HCT116 (cell line): Measurements from ENCODE around the gene CAMSAP3. TPM values are rescaled to one million over a fixed set of nuclear protein-coding genes. Genes with fewer than 3 reads are reported as not detected.

Source experiments
- ATAC-seq: fragments of 200-7000 bp; cut with Tn5 transposase; 2 replicates; pipeline ENCODE4 v1.9.1; 2020; ENCODE audit warnings: mild to moderate bottlenecking, moderate library complexity
- BruUV-seq: library from RNA; stranded (reverse); fragments of 400-500 nt; replicated peaks from 2 replicates; lab custom pipeline; 2021; lab: Mats Ljungman, UMichigan
- CTCF ChIA-PET: fragments of 300-600 bp; sonication (Branson Sonifier 250); formaldehyde crosslinking; loops from one replicate; lab custom pipeline; 2021; ENCODE audit warnings: antibody characterized with exemption; lab: Charles Lee
- POLR2A ChIA-PET: fragments of 300-600, 350-600 bp; sonication (Branson Sonifier 250); formaldehyde crosslinking; loops from one replicate; lab custom pipeline; 2021; ENCODE audit warnings: antibody characterized with exemption; lab: Charles Lee
- RAD21 ChIA-PET, 2 experiments: fragments of 300-600 bp; sonication (Branson Sonifier 250); formaldehyde crosslinking; loops; one replicate each; lab custom pipeline; 2023; ENCODE audit warnings: low total read pairs in 2 of 2; ENCODE audit not compliant: uncharacterized antibody in 2 of 2, unreplicated experiment in 2 of 2, low non-redundant PET in 1 of 2; lab: Charles Lee
- DNase-seq: peaks from one replicate; pipeline ENCODE4 v3.0.0-alpha.2; 2010; ENCODE audit warnings: low read depth, low spot score
- H2AFZ ChIP-seq: fragments of 200-600 bp; shearing (Covaris generic), sonication (generic); 2 replicates; pipeline ENCODE4 v1.6.1; 2017; ENCODE audit warnings: low read depth, mixed run types, mixed read lengths, antibody characterized with exemption, low read length; ENCODE audit not compliant: poor library complexity, severe bottlenecking
- H3K27ac ChIP-seq: 2 replicates; pipeline ENCODE4 v1.5.1; 2012; ENCODE audit warnings: low read depth, low read length
- H3K27me3 ChIP-seq: fragments of 200-600 bp; sonication (generic); 2 replicates; pipeline ENCODE4 v1.6.1; 2016; ENCODE audit warnings: mixed run types, low read length, mixed read lengths; ENCODE audit not compliant: insufficient read depth
- H3K36me3 ChIP-seq, 2 experiments: fragments of 200-500 bp in 1 of 2; fragments of 200-600 bp in 1 of 2; sonication (Bioruptor generic) in 1 of 2; sonication (generic) in 1 of 2; 2 replicates each; pipeline versions ENCODE4 v1.5.1 to v1.6.1; 2014 to 2016; ENCODE audit warnings: low read length in 2 of 2, inconsistent platforms in 1 of 2, mixed read lengths in 1 of 2, mixed run types in 1 of 2; ENCODE audit not compliant: insufficient read depth in 2 of 2, control insufficient read depth in 1 of 2
- H3K4me1 ChIP-seq, 2 experiments: fragments of 200-600 bp in 1 of 2; sonication (generic) in 1 of 2; 2 replicates each; pipeline versions ENCODE4 v1.5.1 to v1.6.1; 2012 to 2017; ENCODE audit warnings: low read length in 2 of 2, inconsistent platforms in 1 of 2, mild to moderate bottlenecking in 1 of 2, mixed read lengths in 1 of 2, mixed run types in 1 of 2, moderate library complexity in 1 of 2; ENCODE audit not compliant: insufficient read depth in 2 of 2, control insufficient read depth in 1 of 2
- H3K4me2 ChIP-seq: fragments of 200-600 bp; sonication (generic); 2 replicates; pipeline ENCODE4 v1.6.1; 2017; ENCODE audit warnings: mixed run types, low read length, mixed read lengths
- H3K4me3 ChIP-seq, 2 experiments: fragments of 200-600 bp in 1 of 2; sonication (generic) in 1 of 2; replicated peaks in 1 of 2; 2 replicates each; pipeline ENCODE4 v1.5.1; 2011 to 2016; ENCODE audit warnings: low read length in 2 of 2, control low read depth in 1 of 2, low read depth in 1 of 2, mild to moderate bottlenecking in 1 of 2, mixed read lengths in 1 of 2, mixed run types in 1 of 2
- H3K79me2 ChIP-seq: fragments of 200-600 bp; sonication (generic); 2 replicates; pipeline ENCODE4 v1.6.1; 2017; ENCODE audit warnings: mild to moderate bottlenecking, mixed run types, low read length, moderate library complexity, mixed read lengths; ENCODE audit not compliant: insufficient read depth
- H3K9ac ChIP-seq: fragments of 200-600 bp; sonication (generic); 2 replicates; pipeline ENCODE4 v1.6.1; 2016; ENCODE audit warnings: low read length, mixed read lengths
- H3K9me2 ChIP-seq: fragments of 200-600 bp; sonication (generic), shearing (Covaris generic); 2 replicates; pipeline ENCODE4 v1.6.1; 2017; ENCODE audit warnings: mixed run types, mild to moderate bottlenecking, moderate library complexity; ENCODE audit not compliant: insufficient read depth
- H3K9me3 ChIP-seq, 2 experiments: fragments of 200-500 bp in 1 of 2; fragments of 200-600 bp in 1 of 2; sonication (Bioruptor generic) in 1 of 2; sonication (generic) in 1 of 2; 2 replicates each; pipeline ENCODE4 v1.6.1; 2014 to 2017; ENCODE audit warnings: low read length in 2 of 2, mixed read lengths in 2 of 2, inconsistent platforms in 1 of 2, low read depth in 1 of 2, mild to moderate bottlenecking in 1 of 2, mixed run types in 1 of 2, moderate library complexity in 1 of 2; ENCODE audit not compliant: control insufficient read depth in 1 of 2, insufficient read depth in 1 of 2
- H4K20me1 ChIP-seq: fragments of 200-600 bp; sonication (generic), shearing (Covaris generic); 2 replicates; pipeline ENCODE4 v1.6.1; 2017; ENCODE audit warnings: mixed run types, mild to moderate bottlenecking, moderate library complexity; ENCODE audit not compliant: insufficient read depth
- CEBPB ChIP-seq: IDR thresholded peaks from 2 replicates; pipeline ENCODE4 v1.6.1; 2012; ENCODE audit warnings: low read depth
- EGR1 ChIP-seq: IDR thresholded peaks from 2 replicates; pipeline ENCODE4 v1.6.1; 2012; ENCODE audit warnings: low read depth
- ELF1 ChIP-seq: IDR thresholded peaks from 2 replicates; pipeline ENCODE4 v1.6.1; 2012; ENCODE audit warnings: low read depth, borderline replicate concordance
- FOSL1 ChIP-seq: IDR thresholded peaks from 2 replicates; pipeline ENCODE4 v1.6.1; 2012; ENCODE audit warnings: low read depth
- JUND ChIP-seq: IDR thresholded peaks from 2 replicates; pipeline ENCODE4 v1.6.1; 2012
- POLR2A ChIP-seq: IDR thresholded peaks from 2 replicates; pipeline ENCODE4 v1.7.0; 2011; ENCODE audit warnings: borderline replicate concordance; ENCODE audit not compliant: insufficient read depth, insufficient read length; ENCODE audit errors: extremely low read depth
- SRF ChIP-seq: IDR thresholded peaks from 2 replicates; pipeline ENCODE4 v1.6.1; 2012; ENCODE audit warnings: low read depth
- TCF7L2 ChIP-seq: IDR thresholded peaks from 2 replicates; pipeline ENCODE4 v1.7.0; 2011; ENCODE audit warnings: borderline replicate concordance, inconsistent platforms; ENCODE audit not compliant: insufficient read depth, insufficient read length; ENCODE audit errors: extremely low read depth
- ZNF274 ChIP-seq: fragments of 200-500 bp; sonication (Bioruptor generic); IDR thresholded peaks from 2 replicates; pipeline ENCODE4 v1.6.1; 2014; ENCODE audit warnings: mild to moderate bottlenecking, low read depth, low read length, inconsistent platforms
- intact Hi-C: fragments of 100-400 bp; cut with micrococcal nuclease; formaldehyde crosslinking; loops from 2 replicates; pipeline ENCODE4 v1.10.0; 2022
- total RNA-seq: library from RNA; stranded (reverse); gene quantifications from one replicate; pipeline ENCODE4 v1.2.1, GENCODE V29; 2021; ENCODE audit not compliant: unreplicated experiment
- TF ChIP-seq, protein P1 (sequence below): IDR thresholded peaks from 2 replicates; pipeline ENCODE4 v1.6.1; 2012; ENCODE audit warnings: low read depth
- TF ChIP-seq, protein P2 (sequence below), 3 experiments: fragments of 200-600 bp in 1 of 3; sonication (generic) in 1 of 3; IDR thresholded peaks in 2 of 3; conservative IDR thresholded peaks in 1 of 3; 2 replicates each; pipeline ENCODE4 v1.5.1; 2012 to 2017; ENCODE audit warnings: low read depth in 2 of 3, low read length in 2 of 3, antibody characterized with exemption in 1 of 3, borderline replicate concordance in 1 of 3, control low read depth in 1 of 3, mild to moderate bottlenecking in 1 of 3, mixed read lengths in 1 of 3, mixed run types in 1 of 3, moderate library complexity in 1 of 3; ENCODE audit not compliant: insufficient read depth in 1 of 3
- TF ChIP-seq, protein P3 (sequence below): IDR thresholded peaks from 2 replicates; pipeline ENCODE4 v1.6.1; 2012
- TF ChIP-seq, protein P4 (sequence below): IDR thresholded peaks from 2 replicates; pipeline ENCODE4 v1.6.1; 2011; ENCODE audit warnings: mild to moderate bottlenecking, low read length, moderate library complexity; ENCODE audit not compliant: insufficient replicate concordance; ENCODE audit errors: extremely low read depth

Gene CAMSAP3
- total RNA-seq, 1 experiment from 2014 or later: 24.0 TPM

DNA sequence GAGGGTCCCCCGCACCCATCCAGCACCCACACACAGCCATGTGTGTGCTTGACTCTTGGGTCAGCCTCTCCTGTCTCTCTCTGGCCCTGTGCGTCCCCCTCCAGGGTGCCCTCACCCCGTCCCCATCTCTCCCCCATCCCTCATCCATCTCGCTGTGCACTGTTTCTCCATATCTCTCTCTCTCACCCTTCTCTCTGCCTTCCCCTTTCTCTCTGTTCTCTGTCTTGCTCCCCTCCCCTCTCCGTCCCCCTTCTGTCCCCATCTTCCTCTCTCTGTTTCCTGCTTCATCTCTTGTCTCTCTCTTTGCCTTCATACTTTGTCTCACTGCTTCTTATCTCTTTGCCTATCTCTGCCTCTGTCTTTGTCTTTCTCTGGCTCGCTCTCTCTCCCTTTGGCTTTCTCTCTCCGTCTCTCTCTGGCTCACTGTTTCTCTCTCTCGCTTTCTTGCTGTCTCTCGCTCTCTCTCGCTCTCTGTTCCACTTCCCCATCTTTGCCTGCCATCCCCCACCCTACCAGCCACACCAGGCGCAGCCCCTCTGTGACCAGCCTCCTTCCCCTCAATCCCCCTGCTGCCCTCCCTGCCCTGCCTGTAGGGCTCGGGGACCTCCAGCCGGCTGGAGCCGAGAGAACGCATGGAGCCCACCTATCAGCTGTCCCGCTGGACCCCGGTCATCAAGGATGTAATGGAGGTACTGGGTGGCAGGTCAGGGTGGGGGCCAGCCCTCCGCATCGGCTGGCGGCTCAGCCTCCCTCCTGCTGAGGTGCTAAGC is 50.2 kb downstream of the CAMSAP3 start:
- Histone ChIP-seq H3K79me2 (no peaks in the 10 kb centered on the region), H3K9ac (no peak overlapping the region), H3K27ac (no peak overlapping the region), H3K27me3 (no peaks in the 10 kb centered on the region), H3K36me3 (peaks cover 0 to 11% of the 10 kb centered on the region in 2 experiments; a peak in 1 of 4 replicates), H3K4me2 (no peak overlapping the region), H2AFZ (no peak overlapping the region), H4K20me1 (no peaks in the 10 kb centered on the region), H3K9me2 (no peaks in the 10 kb centered on the region), H3K9me3 (no peaks in the 10 kb centered on the region), H3K4me1 (peaks cover 0 to 13% of the 10 kb centered on the region in 2 experiments; a peak in 2 of 4 replicates), H3K4me3 (no peak overlapping the region)
- BruUV-seq: no TSS peak
- intact Hi-C loops: no loop called here
- ChIA-PET RAD21 (no interaction called here), POLR2A (no interaction called here), CTCF (no interaction called here)
- DNase-seq: no peak
- TF ChIP-seq ELF1 (no peak), POLR2A (no peak), CEBPB (no peak), SRF (no peak), ZNF274 (no peak), TCF7L2 (no peak), JUND (no peak), FOSL1 (no peak), EGR1 (no peak)
- TF ChIP-seq, protein P1, sequence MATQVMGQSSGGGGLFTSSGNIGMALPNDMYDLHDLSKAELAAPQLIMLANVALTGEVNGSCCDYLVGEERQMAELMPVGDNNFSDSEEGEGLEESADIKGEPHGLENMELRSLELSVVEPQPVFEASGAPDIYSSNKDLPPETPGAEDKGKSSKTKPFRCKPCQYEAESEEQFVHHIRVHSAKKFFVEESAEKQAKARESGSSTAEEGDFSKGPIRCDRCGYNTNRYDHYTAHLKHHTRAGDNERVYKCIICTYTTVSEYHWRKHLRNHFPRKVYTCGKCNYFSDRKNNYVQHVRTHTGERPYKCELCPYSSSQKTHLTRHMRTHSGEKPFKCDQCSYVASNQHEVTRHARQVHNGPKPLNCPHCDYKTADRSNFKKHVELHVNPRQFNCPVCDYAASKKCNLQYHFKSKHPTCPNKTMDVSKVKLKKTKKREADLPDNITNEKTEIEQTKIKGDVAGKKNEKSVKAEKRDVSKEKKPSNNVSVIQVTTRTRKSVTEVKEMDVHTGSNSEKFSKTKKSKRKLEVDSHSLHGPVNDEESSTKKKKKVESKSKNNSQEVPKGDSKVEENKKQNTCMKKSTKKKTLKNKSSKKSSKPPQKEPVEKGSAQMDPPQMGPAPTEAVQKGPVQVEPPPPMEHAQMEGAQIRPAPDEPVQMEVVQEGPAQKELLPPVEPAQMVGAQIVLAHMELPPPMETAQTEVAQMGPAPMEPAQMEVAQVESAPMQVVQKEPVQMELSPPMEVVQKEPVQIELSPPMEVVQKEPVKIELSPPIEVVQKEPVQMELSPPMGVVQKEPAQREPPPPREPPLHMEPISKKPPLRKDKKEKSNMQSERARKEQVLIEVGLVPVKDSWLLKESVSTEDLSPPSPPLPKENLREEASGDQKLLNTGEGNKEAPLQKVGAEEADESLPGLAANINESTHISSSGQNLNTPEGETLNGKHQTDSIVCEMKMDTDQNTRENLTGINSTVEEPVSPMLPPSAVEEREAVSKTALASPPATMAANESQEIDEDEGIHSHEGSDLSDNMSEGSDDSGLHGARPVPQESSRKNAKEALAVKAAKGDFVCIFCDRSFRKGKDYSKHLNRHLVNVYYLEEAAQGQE: no peak
- TF ChIP-seq, protein P2, sequence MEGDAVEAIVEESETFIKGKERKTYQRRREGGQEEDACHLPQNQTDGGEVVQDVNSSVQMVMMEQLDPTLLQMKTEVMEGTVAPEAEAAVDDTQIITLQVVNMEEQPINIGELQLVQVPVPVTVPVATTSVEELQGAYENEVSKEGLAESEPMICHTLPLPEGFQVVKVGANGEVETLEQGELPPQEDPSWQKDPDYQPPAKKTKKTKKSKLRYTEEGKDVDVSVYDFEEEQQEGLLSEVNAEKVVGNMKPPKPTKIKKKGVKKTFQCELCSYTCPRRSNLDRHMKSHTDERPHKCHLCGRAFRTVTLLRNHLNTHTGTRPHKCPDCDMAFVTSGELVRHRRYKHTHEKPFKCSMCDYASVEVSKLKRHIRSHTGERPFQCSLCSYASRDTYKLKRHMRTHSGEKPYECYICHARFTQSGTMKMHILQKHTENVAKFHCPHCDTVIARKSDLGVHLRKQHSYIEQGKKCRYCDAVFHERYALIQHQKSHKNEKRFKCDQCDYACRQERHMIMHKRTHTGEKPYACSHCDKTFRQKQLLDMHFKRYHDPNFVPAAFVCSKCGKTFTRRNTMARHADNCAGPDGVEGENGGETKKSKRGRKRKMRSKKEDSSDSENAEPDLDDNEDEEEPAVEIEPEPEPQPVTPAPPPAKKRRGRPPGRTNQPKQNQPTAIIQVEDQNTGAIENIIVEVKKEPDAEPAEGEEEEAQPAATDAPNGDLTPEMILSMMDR (IDR thresholded peaks at IDR 0.05 in 2 of 3, conservative IDR thresholded peaks at IDR 0.05 in 1 of 3; ENCODE audit: borderline replicate concordance in 1 of 3, insufficient read depth in 1 of 3, low read depth in 2 of 3, low read length in 2 of 3): no peak
- TF ChIP-seq, protein P3, sequence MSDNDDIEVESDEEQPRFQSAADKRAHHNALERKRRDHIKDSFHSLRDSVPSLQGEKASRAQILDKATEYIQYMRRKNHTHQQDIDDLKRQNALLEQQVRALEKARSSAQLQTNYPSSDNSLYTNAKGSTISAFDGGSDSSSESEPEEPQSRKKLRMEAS: no peak
- TF ChIP-seq, protein P4, sequence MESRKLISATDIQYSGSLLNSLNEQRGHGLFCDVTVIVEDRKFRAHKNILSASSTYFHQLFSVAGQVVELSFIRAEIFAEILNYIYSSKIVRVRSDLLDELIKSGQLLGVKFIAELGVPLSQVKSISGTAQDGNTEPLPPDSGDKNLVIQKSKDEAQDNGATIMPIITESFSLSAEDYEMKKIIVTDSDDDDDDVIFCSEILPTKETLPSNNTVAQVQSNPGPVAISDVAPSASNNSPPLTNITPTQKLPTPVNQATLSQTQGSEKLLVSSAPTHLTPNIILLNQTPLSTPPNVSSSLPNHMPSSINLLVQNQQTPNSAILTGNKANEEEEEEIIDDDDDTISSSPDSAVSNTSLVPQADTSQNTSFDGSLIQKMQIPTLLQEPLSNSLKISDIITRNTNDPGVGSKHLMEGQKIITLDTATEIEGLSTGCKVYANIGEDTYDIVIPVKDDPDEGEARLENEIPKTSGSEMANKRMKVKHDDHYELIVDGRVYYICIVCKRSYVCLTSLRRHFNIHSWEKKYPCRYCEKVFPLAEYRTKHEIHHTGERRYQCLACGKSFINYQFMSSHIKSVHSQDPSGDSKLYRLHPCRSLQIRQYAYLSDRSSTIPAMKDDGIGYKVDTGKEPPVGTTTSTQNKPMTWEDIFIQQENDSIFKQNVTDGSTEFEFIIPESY: no peak
- no peak for ATAC-seq
